ENCODE results near the gene ANXA9.

GRCh38 chr1:150974580-150975478 is 7.3 kb upstream of the ANXA9 start, which contains the start of gene CERS2:
- TF ChIP-seq, protein P1, sequence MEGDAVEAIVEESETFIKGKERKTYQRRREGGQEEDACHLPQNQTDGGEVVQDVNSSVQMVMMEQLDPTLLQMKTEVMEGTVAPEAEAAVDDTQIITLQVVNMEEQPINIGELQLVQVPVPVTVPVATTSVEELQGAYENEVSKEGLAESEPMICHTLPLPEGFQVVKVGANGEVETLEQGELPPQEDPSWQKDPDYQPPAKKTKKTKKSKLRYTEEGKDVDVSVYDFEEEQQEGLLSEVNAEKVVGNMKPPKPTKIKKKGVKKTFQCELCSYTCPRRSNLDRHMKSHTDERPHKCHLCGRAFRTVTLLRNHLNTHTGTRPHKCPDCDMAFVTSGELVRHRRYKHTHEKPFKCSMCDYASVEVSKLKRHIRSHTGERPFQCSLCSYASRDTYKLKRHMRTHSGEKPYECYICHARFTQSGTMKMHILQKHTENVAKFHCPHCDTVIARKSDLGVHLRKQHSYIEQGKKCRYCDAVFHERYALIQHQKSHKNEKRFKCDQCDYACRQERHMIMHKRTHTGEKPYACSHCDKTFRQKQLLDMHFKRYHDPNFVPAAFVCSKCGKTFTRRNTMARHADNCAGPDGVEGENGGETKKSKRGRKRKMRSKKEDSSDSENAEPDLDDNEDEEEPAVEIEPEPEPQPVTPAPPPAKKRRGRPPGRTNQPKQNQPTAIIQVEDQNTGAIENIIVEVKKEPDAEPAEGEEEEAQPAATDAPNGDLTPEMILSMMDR (IDR thresholded peaks at IDR 0.05) = no peak
- TF ChIP-seq POLR2A (IDR thresholded peaks at IDR 0.05) = no peak
